ENCODE results near the gene RHD. TPM values are rescaled to one million over a fixed set of nuclear protein-coding genes. Genes with fewer than 3 reads are reported as not detected.
"Not testable (repeated sequence)": the region's sequence is repeated elsewhere in the genome, so short reads cannot be mapped to it uniquely, and the experiment has no call there.

Gene RHD
- total and polyA plus RNA-seq, 4 donors: not detected

DNA sequence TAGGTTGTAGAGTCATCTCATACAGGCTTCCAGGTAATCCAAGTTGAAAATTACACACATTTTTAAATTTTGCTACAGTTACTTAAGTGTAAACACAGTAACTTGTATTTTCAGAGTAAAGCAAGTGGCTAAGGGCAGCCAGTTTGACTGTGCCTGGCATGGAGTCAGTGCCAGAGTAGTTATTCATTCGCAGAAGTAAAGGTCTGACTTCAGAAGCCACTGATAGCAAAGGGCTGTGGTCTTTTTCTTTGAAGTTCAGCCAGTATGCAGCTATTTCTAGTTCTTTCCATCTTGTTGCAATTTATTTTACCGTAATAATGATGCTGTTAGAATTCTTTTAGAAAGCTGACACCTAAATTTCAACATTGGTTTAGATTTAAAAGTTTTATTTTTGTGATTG is 75.2 kb downstream of the RHD start:
- WGBS, 2 donors: 74 to 79% methylated on average over 2 of the region's 2 CpGs
- Histone ChIP-seq H3K27me3 (ENCODE audit: control insufficient read depth in 1 of 2, insufficient read depth in 2 of 2, low read length in 1 of 2) (no peaks in the 10 kb centered on the region), H3K4me3 (ENCODE audit: low read length in 2 of 2) (no peak overlapping the region), H3K27ac (ENCODE audit: low read depth in 1 of 2, low read length in 2 of 2) (no peak overlapping the region), H3K36me3 (ENCODE audit: control insufficient read depth in 1 of 2, insufficient read depth in 2 of 2, low read length in 1 of 2) (peaks cover 0 to 2% of the 10 kb centered on the region in 2 donors), H3K4me1 (ENCODE audit: control insufficient read depth in 1 of 2, insufficient read depth in 2 of 2, low read length in 2 of 2) (no peaks in the 10 kb centered on the region), H3K9me3 (ENCODE audit: control insufficient read depth, low read length) (no peaks in the 10 kb centered on the region)
- ATAC-seq (ENCODE audit: low FRiP score): no peak
- intact Hi-C loops (cut with DNase I): no loop called here
- no peak for DNase-seq

GRCh38 chr1:25349606-25350005 is 77.3 kb downstream of the RHD start:
- Histone ChIP-seq H3K4me3 (ENCODE audit: low read length in 2 of 2) (no peak overlapping the region), H3K27ac (ENCODE audit: low read depth in 1 of 2, low read length in 2 of 2) (no peak overlapping the region), H3K27me3 (ENCODE audit: control insufficient read depth in 1 of 2, insufficient read depth in 2 of 2, low read length in 1 of 2) (no peaks in the 10 kb centered on the region), H3K4me1 (ENCODE audit: control insufficient read depth in 1 of 2, insufficient read depth in 2 of 2, low read length in 2 of 2) (no peaks in the 10 kb centered on the region), H3K36me3 (ENCODE audit: control insufficient read depth in 1 of 2, insufficient read depth in 2 of 2, low read length in 1 of 2) (peaks cover 0 to 4% of the 10 kb centered on the region in 2 donors), H3K9me3 (ENCODE audit: control insufficient read depth, low read length) (no peaks in the 10 kb centered on the region)
- ATAC-seq (ENCODE audit: low FRiP score): no peak
- 93% methylated on average over 3 of the region's 3 CpGs for WGBS, 2 donors
- intact Hi-C loops (cut with DNase I): no loop called here
- DNase-seq: no peak

GRCh38 chr1:25355841-25356395 is 83.6 kb downstream of the RHD start:
- DNase-seq (no peak), ATAC-seq (ENCODE audit: low FRiP score) (no peak)
- peaks cover 5 to 7% of the 10 kb centered on the region in 2 donors for H3K36me3 ChIP-seq (ENCODE audit: control insufficient read depth in 1 of 2, insufficient read depth in 2 of 2, low read length in 1 of 2)
- H3K9me3 ChIP-seq (ENCODE audit: control insufficient read depth, low read length): no peaks in the 10 kb centered on the region
- H3K27ac ChIP-seq (ENCODE audit: low read depth in 1 of 2, low read length in 2 of 2): no peak overlapping the region
- H3K27me3 ChIP-seq (ENCODE audit: control insufficient read depth in 1 of 2, insufficient read depth in 2 of 2, low read length in 1 of 2): no peaks in the 10 kb centered on the region
- H3K4me1 ChIP-seq (ENCODE audit: control insufficient read depth in 1 of 2, insufficient read depth in 2 of 2, low read length in 2 of 2): no peaks in the 10 kb centered on the region
- intact Hi-C loops (cut with DNase I): no loop called here
- WGBS, 2 donors: 84 to 85% methylated on average over 6 of the region's 6 CpGs
- H3K4me3 ChIP-seq (ENCODE audit: low read length in 2 of 2): no peak overlapping the region

GRCh38 chr1:25356441-25356840 is 84.1 kb downstream of the RHD start:
- peaks cover 5 to 7% of the 10 kb centered on the region in 2 donors for H3K36me3 ChIP-seq (ENCODE audit: control insufficient read depth in 1 of 2, insufficient read depth in 2 of 2, low read length in 1 of 2)
- no peak for ATAC-seq (ENCODE audit: low FRiP score)
- intact Hi-C loops (cut with DNase I): no loop called here

GRCh38 chr1:25356848-25357247 is 84.5 kb downstream of the RHD start:
- WGBS, 2 donors: 84 to 89% methylated on average over 1 of the region's 1 CpG
- intact Hi-C loops (cut with DNase I): no loop called here
- DNase-seq (no peak), ATAC-seq (ENCODE audit: low FRiP score) (no peak)
- peaks cover 6 to 7% of the 10 kb centered on the region in 2 donors for H3K36me3 ChIP-seq (ENCODE audit: control insufficient read depth in 1 of 2, insufficient read depth in 2 of 2, low read length in 1 of 2)
- H3K9me3 ChIP-seq (ENCODE audit: control insufficient read depth, low read length): no peaks in the 10 kb centered on the region
- no peak overlapping the region for H3K4me3 ChIP-seq (ENCODE audit: low read length in 2 of 2)
- H3K27me3 ChIP-seq (ENCODE audit: control insufficient read depth in 1 of 2, insufficient read depth in 2 of 2, low read length in 1 of 2): no peaks in the 10 kb centered on the region
- no peaks in the 10 kb centered on the region for H3K4me1 ChIP-seq (ENCODE audit: control insufficient read depth in 1 of 2, insufficient read depth in 2 of 2, low read length in 2 of 2)
- H3K27ac ChIP-seq (ENCODE audit: low read depth in 1 of 2, low read length in 2 of 2): no peak overlapping the region

More at GRCh38 chr1:25356441-25356840, 84.1 kb downstream of the RHD start:
- no peak overlapping the region for H3K4me3 ChIP-seq (ENCODE audit: low read length in 2 of 2)
- no peaks in the 10 kb centered on the region for H3K27me3 ChIP-seq (ENCODE audit: control insufficient read depth in 1 of 2, insufficient read depth in 2 of 2, low read length in 1 of 2)
- no peak for DNase-seq
- no peaks in the 10 kb centered on the region for H3K9me3 ChIP-seq (ENCODE audit: control insufficient read depth, low read length)
- no peaks in the 10 kb centered on the region for H3K4me1 ChIP-seq (ENCODE audit: control insufficient read depth in 1 of 2, insufficient read depth in 2 of 2, low read length in 2 of 2)
- no peak overlapping the region for H3K27ac ChIP-seq (ENCODE audit: low read depth in 1 of 2, low read length in 2 of 2)

DNA sequence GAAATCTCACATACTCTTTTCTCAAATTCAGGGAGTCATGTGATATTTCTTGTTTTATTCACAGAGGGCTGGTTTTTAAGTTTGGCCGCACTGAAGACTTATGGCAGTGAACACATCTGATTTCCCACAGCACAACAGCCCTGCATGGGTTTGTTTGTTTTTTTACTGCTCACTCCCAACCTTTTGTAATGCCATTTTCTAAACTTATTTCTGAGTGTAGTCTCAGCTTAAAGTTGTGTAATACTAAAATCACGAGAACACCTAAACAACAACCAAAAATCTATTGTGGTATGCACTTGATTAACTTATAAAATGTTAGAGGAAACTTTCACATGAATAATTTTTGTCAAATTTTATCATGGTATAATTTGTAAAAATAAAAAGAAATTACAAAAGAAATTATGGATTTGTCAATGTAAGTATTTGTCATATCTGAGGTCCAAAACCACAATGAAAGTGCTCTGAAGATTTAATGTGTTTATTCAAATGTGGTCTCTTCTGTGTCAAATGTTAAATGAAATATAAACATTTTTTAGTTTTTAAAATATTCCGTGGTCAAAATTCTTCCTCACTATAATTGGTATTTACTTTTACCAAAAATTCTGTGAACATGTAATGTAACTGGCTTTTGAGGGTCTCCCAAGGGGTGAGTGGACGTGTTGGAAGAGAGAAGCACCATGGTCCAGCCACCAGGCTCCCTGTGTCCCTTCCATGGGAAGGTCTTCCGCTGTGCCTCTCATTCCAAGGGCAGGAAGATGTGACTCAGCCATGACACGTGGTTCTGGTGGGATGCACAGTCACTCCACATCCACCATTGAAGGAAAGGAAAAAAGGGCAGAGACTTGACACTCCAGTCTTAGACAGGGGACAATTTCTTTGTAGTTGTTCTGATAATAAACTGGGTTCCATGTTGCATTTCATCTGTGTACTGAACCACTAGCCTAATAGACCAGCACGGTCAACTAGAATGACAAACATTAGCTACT is 88.6 kb downstream of the RHD start:
- Histone ChIP-seq H3K27ac (ENCODE audit: low read depth in 1 of 2, low read length in 2 of 2) (no peak overlapping the region), H3K27me3 (ENCODE audit: control insufficient read depth in 1 of 2, insufficient read depth in 2 of 2, low read length in 1 of 2) (no peaks in the 10 kb centered on the region), H3K4me1 (ENCODE audit: control insufficient read depth in 1 of 2, insufficient read depth in 2 of 2, low read length in 2 of 2) (no peaks in the 10 kb centered on the region), H3K4me3 (ENCODE audit: low read length in 2 of 2) (no peak overlapping the region), H3K9me3 (ENCODE audit: control insufficient read depth, low read length) (no peaks in the 10 kb centered on the region), H3K36me3 (ENCODE audit: control insufficient read depth in 1 of 2, insufficient read depth in 2 of 2, low read length in 1 of 2) (peaks cover 5 to 7% of the 10 kb centered on the region in 2 donors)
- intact Hi-C loops (cut with DNase I): no loop called here
- no peak for ATAC-seq (ENCODE audit: low FRiP score)
- no peak for DNase-seq
- 90% methylated on average over 7 of the region's 7 CpGs for WGBS, 2 donors

- Histone ChIP-seq H3K4me1 (ENCODE audit: control insufficient read depth in 1 of 2, insufficient read depth in 2 of 2, low read length in 2 of 2) (no peaks in the 10 kb centered on the region), H3K4me3 (ENCODE audit: low read length in 2 of 2) (no peak overlapping the region), H3K36me3 (ENCODE audit: control insufficient read depth in 1 of 2, insufficient read depth in 2 of 2, low read length in 1 of 2) (peaks cover 5 to 7% of the 10 kb centered on the region in 2 donors), H3K27me3 (ENCODE audit: control insufficient read depth in 1 of 2, insufficient read depth in 2 of 2, low read length in 1 of 2) (no peaks in the 10 kb centered on the region), H3K9me3 (ENCODE audit: control insufficient read depth, low read length) (no peaks in the 10 kb centered on the region), H3K27ac (ENCODE audit: low read depth in 1 of 2, low read length in 2 of 2) (no peak overlapping the region)
- DNase-seq (no peak), ATAC-seq (ENCODE audit: low FRiP score) (no peak)
- 66 to 72% methylated on average over 2 of the region's 2 CpGs for WGBS, 2 donors
- intact Hi-C loops (cut with DNase I): no loop called here
These were observed 89.6 kb downstream of the RHD start for GRCh38 chr1:25361901-25362300.

DNA sequence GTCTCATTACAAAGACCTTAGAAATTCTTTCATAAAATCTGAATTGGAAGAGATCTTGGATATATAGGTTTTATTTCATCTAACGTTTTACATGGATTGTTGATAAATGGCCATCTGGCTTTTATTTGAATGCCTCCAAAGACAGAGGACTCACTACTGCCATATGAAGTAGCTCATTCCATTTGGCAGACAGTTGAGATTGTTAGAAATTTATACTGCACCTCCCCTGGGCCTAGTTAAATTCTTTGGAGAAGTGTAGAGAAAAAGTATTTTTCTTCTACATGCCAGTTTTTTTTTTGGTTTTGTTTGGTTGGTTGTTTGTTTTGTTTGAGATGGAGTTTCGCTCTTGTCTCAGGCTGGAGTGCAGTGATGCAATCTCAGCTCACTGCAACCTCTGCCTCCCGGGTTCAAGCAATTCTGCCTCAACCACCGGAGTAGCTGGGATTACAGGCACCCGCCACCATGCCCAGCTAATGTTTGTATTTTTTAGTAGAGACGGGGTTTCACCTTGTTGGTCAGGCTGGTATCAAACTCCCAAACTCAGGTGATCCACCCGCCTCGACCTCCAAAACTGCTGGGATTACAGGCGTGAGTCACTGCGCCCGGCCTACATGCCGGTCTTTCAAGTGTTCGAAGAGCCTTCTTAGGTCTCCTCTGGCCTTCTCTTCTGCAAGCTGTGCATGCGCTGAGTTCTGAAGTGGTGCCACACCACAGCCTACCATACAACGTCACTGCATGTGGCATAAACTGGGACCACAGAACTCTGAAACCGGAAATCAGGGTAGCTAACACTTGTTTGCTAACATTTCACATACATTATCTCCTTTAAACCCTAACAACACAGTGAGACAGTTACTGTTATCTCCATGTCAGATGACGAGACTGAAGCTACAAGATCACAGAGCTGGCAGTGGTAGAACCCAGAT is 90.6 kb downstream of the RHD start:
- H3K4me1 ChIP-seq (ENCODE audit: control insufficient read depth in 1 of 2, insufficient read depth in 2 of 2, low read length in 2 of 2); H3K27ac ChIP-seq (ENCODE audit: low read depth in 1 of 2, low read length in 2 of 2); H3K4me3 ChIP-seq (ENCODE audit: low read length in 2 of 2); H3K27me3 ChIP-seq (ENCODE audit: control insufficient read depth in 1 of 2, insufficient read depth in 2 of 2, low read length in 1 of 2); DNase-seq; intact Hi-C loops (cut with DNase I); H3K9me3 ChIP-seq (ENCODE audit: control insufficient read depth, low read length); H3K36me3 ChIP-seq (ENCODE audit: control insufficient read depth in 1 of 2, insufficient read depth in 2 of 2, low read length in 1 of 2): not testable (repeated sequence)
- WGBS, 2 donors: no CpG with 5 or more reads among the region's 17 CpGs
- ATAC-seq (ENCODE audit: low FRiP score): peak; percentile 52
